HG03108 (cell line): ENCODE data around the gene C16orf82.
"Not testable (repeated sequence)": the region's sequence is repeated elsewhere in the genome, so short reads cannot be mapped to it uniquely, and the experiment has no call there.

Experiments
- ATAC-seq: cut with Tn5 transposase; IDR thresholded peaks from one replicate; pipeline ENCODE4 v1.9.1; 2021; ENCODE audit warnings: moderate library complexity; ENCODE audit not compliant: unreplicated experiment

The C16orf82 gene

DNA sequence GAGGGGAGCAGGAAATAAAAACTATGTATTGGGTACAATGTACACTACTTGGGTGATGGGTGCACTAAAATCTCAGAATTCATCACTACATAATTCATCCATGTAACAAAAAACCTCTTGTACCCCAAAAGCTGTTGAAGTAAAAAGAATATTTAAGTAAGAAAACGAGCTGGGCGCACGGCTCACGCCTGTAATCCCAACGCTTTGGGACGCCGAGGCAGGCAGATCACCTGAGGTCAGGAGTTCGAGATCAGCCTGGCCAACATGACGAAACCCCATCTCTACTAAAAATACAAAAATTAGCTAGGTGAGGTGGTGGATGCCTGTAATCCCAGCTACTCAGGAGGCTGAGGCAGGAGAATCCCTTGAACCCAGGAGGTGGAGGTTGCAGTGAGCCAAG is 19.3 kb downstream of the C16orf82 start:
- ATAC-seq = not testable (repeated sequence)

DNA sequence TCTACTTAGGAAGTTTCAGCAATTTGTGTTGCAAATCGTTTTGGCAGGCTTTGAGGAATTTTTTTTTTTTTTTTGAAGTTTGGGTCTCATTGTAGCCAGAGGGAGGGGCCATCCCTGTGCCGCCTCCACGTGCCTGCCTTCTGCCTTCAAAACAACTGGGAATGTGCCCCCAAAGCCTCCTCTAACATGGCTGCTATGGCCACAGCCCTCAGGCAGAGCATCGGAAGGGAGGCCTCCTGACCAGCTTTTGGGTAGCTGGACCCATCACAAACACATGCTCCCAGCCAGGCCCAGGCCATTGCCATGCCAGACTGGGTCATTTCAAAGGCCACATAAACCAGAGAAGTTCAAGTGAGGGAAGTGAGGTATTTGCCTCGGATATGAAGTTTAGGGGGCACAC is 21.5 kb downstream of the C16orf82 start:
- no peak for ATAC-seq

DNA sequence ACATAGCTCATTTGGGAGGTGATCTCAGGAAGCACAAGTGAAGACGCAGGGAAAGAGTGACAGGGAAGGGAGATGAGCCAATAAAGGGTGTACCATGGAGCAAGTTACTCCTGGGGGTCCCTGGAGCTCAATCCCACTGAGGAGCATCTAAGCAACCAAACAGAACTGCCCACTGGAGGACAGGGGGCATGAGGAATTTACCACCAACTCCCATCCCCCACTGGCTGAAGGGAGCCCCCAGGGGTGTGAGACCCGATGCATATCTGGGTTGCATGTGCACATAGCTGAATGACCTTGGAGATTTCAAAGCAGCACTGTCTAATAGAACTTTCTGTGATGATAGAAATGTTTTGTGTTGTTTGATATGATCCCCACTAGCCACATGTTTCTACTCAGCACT is 29.6 kb downstream of the C16orf82 start:
- no peak for ATAC-seq

DNA sequence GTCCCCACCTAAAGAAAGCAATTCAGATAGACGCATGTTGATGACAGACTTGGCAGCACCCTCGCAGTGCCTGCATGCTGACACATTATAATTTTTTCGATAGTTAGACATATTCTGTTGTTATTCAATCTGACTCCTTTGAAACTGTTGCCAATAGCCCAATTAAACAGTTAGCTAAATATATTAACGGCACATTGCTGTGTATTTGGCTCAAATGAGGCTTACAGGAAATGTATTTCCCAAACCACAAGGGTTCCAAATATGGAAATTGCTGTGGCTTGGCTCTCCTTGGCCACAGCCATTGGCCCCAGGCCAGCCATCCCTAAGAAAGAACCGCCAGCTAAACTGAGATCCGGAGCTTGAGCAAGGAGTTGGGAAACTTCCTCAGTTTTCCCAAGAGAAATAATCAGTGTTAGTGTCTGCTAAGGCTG is 31.1 kb downstream of the C16orf82 start:
- no peak for ATAC-seq

DNA sequence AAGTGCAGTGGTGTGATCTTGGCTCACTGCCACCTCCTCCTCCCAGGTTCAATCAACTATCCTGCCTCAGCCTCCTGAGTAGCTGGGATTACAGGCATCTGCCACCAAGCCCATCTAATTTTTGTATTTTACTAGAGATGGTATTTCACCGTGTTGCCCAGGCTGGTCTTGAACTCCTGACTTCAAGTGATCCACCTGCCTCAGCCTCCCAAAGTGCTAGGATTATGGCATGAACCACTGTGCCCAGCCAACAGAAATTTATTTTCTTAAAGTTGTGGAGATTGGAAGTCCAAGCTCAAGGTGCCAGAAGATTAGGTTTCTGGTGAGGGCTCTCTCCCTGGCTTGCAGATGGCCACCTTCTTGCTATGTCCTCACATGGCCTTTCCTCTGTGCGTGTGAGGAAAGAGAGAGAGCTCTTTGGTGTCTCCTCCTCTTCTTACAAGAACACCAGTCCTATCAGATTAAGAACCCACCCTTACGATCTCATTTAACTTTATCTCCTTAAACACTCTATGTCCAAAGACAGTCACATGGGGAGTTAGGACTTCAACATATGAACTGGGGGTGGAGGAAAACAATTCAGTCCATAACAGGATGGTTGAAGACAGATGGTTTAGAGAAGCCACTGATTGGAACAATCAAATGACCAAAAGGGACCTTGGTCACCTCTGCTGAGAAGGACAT is 31.8 kb downstream of the C16orf82 start:
- ATAC-seq = no peak

DNA sequence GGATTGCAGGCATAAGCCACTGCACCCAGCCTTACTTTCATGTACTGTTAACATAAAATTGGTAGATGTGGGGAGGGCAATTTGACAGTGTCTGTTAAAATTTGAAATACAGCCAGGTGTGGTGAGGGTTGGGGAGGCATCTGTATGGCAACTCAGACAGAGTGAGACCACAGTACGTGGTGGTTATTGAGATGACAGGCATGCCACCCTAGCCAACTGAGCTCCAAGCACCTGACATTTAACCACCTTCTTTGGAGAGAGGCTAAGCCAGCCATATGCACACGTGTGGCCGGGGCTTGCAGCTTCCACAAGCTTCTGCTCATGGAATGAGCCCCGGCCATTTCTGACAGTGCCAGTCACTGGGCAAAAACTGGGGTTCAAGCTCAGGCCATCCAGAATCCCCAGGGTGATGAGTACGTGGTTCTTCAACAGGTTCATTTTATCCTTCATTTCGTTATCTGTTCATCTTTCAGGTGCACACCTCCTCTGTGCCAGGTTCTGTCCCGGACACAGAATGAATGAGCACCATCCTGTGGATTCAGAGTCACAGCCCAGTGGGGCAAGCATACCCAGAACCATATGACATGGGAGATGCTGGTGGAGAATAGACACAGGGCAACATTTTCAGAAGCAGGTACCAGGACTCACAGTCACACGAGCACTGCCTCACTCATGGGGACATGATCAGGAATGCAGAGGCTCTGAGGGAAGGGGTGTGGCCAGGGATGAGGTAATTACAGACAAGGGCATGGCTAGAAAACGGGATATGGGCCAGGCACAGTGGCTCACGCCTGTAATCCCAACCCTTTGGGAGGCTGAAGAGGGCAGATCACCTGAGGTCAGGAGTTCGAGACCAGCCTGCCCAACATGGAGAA is 36.2 kb downstream of the C16orf82 start:
- no peak for ATAC-seq

DNA sequence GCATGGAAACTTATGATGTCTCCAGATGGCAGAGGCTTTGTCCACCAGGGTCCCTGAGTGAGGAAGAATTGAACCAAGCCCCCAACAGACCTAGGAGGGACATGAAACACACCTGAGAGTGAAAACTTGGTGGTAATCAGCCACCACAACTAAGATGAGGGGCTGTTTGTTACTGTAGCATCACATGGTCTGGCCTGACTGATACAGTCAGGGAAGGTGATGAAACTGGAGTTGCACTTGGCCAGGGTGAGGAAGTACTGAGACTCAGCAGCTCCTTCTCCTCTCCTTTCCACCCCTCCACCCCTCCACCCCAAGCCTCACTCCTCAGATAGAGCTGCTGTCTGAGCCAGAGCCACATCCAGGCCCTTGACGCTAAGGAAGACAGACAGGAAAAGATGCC is 37.2 kb downstream of the C16orf82 start:
- no peak for ATAC-seq

DNA sequence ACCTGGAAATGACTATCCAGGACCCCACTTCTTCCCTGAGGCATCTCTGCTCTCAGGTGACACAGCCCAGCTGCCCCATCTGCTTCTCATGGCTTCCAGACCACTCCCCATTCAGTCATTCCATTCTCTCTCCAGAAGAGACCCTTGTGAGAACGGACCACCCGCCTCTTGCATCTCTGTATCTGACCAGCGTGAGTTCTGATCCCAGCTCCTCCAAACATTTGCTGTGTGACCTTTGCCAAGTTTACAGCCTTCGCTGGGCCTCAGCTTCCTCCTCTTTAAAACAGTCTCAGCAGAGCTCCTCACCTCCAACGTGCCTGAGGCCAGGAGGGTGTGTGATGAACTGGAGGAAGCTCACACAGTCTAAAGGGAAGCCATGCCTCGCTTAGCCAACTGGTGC is 39.6 kb downstream of the C16orf82 start:
- no peak for ATAC-seq

DNA sequence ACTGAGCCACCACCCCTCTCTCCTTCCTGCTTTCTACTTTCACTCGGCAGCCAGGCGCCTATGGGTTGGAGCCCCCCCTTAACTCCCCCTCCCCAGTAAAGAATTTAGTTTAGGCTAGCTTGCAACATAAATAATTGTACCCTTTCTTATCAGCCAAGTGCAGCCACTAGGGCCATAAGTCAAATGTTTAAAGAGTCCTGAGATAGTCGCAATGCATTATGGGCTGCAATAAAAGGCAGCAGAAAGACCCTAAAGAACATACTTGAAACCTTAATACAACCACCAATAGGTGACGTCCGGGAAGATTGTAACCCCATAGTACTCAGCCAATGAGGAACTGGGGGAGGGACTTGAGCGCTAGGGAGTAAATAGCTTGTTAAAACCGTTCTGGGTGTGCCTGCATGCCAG is 40.5 kb downstream of the C16orf82 start:
- no peak for ATAC-seq

DNA sequence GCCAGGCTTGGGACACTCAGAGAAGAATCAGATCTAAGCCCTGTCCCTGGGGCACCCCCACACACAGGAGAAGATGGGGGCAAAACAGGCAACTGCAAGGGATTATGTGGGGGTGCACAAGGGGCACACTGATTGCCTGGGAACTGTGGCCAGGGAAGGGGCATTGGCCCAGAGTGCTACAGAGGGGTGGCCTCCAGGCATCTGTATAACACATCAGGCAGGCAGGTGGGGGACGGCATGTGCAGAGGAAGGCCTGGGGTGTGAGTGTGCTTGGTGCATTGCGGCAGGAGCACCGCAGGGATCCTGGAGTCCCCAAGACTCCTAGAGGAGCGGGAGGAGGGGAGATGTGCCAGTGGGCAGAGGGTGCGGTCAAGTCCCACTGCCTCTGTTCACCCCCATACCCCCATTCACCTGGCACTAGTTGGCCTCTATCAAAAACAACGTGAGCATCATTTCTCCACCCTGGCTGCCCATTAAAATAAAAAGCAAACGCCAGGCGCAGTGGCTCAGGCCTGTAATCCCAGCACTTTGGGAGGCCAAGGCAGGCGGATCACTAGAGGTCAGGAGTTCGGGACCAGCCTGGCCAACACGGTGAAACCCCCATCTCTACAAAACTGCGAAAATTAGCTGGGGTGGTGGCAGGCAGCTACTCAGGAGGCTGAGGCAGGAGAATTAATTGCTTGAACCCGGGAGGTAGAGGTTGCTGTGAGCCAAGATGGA is 41.5 kb downstream of the C16orf82 start:
- ATAC-seq = no peak

DNA sequence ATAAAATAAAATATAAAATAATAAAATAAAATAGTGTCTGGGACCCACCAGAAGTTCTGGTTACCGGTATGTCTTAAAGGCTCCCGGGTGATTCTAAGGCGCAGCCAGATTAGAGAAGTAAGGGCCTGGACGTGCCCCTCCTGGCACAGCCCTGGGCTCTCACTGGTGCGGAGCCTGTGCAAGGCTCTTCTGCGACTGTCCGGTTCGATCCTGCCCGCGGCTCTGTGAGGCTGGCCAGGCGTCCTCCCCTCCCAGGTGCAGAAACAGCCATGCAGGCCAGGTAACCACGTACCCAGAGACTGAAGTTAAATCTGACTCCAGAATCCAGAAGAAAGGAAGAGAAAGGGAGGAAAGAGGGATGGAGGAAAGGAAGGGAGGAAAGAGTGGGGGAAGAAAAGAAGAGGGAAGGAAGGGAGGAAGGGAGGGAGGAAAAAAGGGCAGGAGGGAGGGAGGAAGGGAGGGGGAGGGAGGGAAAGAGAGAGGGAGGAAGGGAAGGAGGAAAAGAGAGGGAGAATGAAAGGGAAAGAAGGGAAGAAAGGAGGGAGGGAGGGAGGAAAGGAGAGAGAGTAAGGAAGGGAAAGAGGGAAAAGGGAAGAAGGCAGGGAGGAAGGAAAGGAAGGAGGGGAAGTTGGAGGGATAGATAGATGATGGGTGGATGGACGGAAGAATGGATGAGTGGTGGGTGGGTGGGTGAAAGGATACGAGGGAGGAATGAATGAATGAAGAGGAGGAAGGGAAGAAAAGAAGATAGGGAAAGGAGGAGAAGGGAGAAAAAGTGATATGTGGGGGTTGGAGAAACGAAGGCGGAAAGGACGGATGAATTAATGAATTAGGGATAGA is 42.3 kb downstream of the C16orf82 start:
- ATAC-seq = no peak

DNA sequence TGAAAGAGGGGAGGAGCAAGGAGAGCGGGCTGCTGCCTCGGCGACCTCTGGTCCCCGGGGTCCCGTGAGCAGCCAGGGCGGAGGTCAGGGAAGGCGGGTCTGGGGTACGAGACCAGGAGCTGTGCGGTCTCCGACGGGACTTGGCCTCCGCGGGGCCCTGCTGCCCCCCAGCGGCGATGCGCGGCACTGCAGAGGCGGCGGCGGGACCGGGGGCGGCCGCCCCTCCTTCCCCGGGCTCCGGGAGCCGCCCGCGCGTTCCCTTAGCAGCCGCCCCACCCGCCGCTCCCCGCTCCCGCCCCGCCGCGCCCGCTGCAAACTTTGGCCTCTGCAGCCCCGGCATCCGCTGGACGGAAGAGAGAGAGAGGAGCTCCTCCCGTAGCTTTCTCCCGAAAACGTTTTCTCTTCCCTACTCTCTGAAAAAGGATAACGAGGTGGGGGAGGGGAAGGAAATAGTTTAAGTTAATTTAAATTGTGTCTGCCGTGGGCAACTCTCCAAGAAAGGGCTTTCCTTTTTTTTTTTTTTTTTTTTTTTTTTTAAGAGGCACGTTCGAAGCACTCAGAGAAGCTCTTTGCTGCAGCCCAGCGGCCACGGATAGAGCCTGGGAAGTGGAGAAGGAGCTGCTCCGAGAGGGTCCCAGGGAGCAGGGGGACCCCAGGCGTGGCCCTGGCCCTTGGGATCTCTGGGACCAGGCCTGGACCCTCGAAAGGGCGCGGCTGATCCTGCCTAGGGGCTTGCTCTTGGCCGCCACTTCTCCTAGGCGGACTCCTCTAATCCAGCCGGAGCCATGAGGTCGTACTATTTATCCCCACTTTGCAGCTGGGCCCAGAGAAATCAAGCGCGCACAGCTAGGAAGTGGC is 43.2 kb downstream of the C16orf82 start:
- ATAC-seq = no peak

DNA sequence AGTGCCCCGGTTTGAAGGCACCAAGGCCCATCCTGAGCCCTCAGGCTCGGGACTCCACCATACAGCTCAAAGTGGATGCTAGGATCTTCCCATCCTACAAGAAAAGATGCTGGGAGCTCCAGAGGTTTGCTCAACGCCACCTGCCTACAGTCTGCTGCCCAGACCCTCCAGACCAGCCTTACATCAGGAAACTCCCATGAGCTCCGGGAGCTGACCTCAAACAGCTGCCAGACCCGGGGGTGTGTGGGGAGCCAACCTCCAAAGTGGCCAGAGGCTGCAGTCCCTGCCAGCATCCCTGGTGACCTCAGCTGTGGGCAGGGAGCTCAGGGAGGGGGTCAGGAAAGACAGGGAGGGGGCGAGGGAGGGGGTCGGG is 43.8 kb downstream of the C16orf82 start:
- ATAC-seq = no peak

DNA sequence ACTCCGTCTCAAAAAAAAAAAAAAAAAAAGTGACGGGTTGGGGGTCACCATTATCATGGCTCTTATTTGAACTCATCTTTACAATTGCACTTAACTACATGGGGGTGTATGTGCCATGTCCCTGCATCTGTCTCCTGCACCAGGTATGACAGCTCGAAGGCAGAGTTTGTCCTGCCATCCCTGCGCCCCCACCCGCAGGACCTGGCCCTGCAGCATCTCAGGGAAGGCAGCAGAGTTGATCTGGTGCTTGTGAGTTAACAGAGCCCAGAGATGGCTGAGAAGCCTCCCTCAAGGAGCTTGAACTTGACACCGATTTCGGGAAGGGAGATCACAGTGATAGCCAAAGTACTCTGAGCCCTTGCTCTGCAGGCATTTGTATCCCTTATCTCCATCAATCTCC is 44.8 kb downstream of the C16orf82 start:
- no peak for ATAC-seq

DNA sequence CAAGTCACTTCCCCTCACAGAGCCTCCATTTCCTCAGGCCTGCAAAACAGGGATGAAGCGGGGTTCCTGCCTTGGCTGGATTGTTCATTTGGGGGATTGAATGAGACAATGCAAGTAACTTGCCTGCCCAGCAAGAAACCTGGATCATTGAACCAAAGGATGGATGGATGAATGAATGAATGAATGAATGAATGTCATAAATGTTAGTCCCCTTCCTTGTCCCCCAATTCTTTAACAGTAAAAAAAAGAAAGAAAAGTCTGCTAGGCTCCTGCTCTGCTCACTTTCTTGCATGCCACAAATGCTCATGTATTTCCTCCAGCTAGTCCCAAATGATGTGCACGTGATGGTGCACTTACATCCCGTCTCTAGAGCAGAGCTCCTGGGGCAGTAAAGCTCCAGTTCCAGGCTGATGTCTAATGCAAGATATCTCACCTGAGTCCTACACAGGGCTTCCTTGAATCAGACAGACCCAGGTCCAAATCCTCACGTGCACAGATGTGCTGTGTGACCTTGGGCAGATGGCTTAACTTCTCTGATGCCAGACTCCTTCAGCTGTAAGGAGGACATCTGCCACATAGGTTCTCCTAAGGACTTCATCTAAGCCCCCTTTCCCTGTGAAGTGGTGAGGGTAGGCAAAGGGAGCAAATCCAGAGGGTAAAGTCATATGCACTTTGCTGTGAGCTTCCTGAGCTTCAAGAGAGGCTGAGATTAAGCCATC is 45.5 kb downstream of the C16orf82 start:
- ATAC-seq = no peak

DNA sequence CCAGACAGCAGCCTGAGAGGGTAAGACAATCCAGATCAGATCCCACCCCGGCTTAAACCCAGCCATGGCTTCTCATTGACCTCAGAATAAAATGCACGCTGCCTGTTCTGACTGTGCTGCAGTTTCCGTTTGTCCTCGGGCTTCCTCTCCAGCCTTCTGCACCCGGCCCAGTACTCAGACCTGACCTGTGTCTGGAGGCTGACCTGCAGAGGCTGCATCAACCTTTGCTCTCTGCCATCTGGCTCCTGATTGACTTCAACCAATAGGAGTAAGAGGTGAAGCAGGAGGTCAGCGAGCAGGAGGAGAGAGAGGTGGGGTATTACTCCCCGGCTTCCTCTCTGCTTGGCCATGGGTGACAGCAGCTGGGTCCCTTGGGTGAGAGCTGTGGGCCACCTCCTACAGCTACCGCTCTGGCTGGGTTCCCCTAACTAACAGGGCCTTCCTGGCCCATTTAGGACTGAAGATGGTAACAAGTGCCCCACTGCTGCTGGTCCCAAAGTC is 46.7 kb downstream of the C16orf82 start:
- ATAC-seq = peak; percentile 73

DNA sequence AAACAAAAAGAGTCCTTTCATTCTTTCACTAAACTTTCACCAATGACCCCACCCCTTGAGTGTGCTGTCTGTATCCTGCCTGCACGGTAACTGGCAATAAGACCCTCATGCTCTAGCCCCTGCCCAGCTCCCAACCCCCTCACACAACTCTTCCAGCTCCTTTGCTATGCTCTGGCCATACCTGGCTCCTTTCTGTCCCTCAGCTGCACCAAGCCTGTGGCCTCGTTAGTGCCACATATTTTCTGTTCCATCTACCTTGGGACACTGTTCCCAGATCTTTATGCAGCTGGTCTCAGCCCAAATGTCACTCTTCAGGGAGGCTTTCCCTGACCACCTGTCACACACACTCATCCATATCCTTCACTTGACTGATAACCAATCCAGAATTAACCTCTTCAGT is 47.3 kb downstream of the C16orf82 start:
- no peak for ATAC-seq

DNA sequence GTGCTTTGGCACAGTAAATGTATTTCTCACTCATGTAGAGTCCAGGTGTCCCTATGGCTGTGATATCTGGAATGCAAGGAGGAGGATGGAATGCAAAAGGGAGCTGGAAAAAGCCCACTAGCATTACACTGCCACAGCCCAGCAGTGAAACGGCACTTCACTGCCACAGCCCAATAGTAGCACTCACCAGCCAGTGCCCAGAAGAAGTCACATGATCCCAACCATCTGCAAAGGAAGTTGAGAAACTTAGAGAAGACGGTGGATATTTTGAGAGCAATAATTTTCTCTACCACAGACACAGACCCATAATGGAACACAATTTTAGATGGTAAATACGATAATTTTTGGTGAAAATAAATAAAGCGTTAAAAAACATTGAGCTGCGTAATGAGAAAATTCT is 51.8 kb downstream of the C16orf82 start:
- no peak for ATAC-seq
